ENCODE measurements around the gene RAP1GAP. TPM values are rescaled to one million over a fixed set of nuclear protein-coding genes. Genes with fewer than 3 reads are reported as not detected.

RAP1GAP gene
- total RNA-seq, 1 experiment from 2014 or later, result 13.4 TPM

- no peak for TF ChIP-seq ZFX (IDR thresholded peaks at IDR 0.05)
- no peak for TF ChIP-seq SP1 (IDR thresholded peaks at IDR 0.05; ENCODE audit: low read depth)
- no peak for TF ChIP-seq RAD21 (IDR thresholded peaks at IDR 0.05; ENCODE audit: low read depth)
- TF ChIP-seq EZH2 (IDR thresholded peaks at IDR 0.05), result no peak
- TF ChIP-seq ELF1 (IDR thresholded peaks at IDR 0.05; ENCODE audit: borderline replicate concordance, low read depth), result no peak
- no peak for TF ChIP-seq ZNF274 (IDR thresholded peaks at IDR 0.05; ENCODE audit: low read depth, low read length)
- no peak for TF ChIP-seq YY1 (IDR thresholded peaks at IDR 0.05; ENCODE audit: extremely low read depth, insufficient replicate concordance, low read depth, low read length)
- TF ChIP-seq CEBPB (IDR thresholded peaks at IDR 0.05; ENCODE audit: low read depth), result no peak
- TF ChIP-seq REST (IDR thresholded peaks at IDR 0.05; ENCODE audit: low read depth), result no peak
- no peak for TF ChIP-seq ZBTB33 (IDR thresholded peaks at IDR 0.05; ENCODE audit: extremely low read depth, insufficient replicate concordance, low read length)
- TF ChIP-seq FOSL1 (IDR thresholded peaks at IDR 0.05; ENCODE audit: low read depth), result no peak
- no peak for TF ChIP-seq SIN3A (IDR thresholded peaks at IDR 0.05; ENCODE audit: low read depth)
- no peak for TF ChIP-seq TCF7L2 (IDR thresholded peaks at IDR 0.05; ENCODE audit: borderline replicate concordance, extremely low read depth, insufficient read depth, insufficient read length)
- TF ChIP-seq SRF (IDR thresholded peaks at IDR 0.05; ENCODE audit: low read depth), result no peak
- ChIA-PET POLR2A (no interaction called here), RAD21 (ENCODE audit: low non-redundant PET in 1 of 2, low total read pairs in 2 of 2, uncharacterized antibody in 2 of 2, unreplicated experiment in 2 of 2) (no interaction called here), CTCF (no interaction called here)
- no peaks in the 10 kb centered on the region for H3K9me2 ChIP-seq (ENCODE audit: insufficient read depth)
- H2AFZ ChIP-seq (ENCODE audit: low read depth, low read length, poor library complexity, severe bottlenecking), result no peak overlapping the region
- H3K4me1 ChIP-seq (ENCODE audit: control insufficient read depth in 1 of 2, insufficient read depth in 2 of 2, low read length in 2 of 2), result peaks cover 12 to 27% of the 10 kb centered on the region in 2 experiments; a peak in 3 of 4 replicates
- intact Hi-C loops (cut with micrococcal nuclease), result loop anchor here (5.0 kb wide), 1 partner anchor 340 kb away; no protein-coding TSS in a partner anchor
- no peak overlapping the region for H3K4me2 ChIP-seq (ENCODE audit: low read length)
- H4K20me1 ChIP-seq (ENCODE audit: insufficient read depth), result no peaks in the 10 kb centered on the region
- H3K9ac ChIP-seq (ENCODE audit: low read length), result no peak overlapping the region
- H3K36me3 ChIP-seq (ENCODE audit: control insufficient read depth in 1 of 2, insufficient read depth in 2 of 2, low read length in 2 of 2), result no peaks in the 10 kb centered on the region
- H3K9me3 ChIP-seq (ENCODE audit: control insufficient read depth in 1 of 2, insufficient read depth in 1 of 2, low read depth in 1 of 2, low read length in 2 of 2), result no peaks in the 10 kb centered on the region
- no peaks in the 10 kb centered on the region for H3K79me2 ChIP-seq (ENCODE audit: insufficient read depth, low read length)
- no peak overlapping the region for H3K4me3 ChIP-seq (replicated peaks in 1 of 2; ENCODE audit: low read depth in 1 of 2, low read length in 2 of 2)
- ATAC-seq (no peak), DNase-seq (ENCODE audit: low read depth, low spot score) (no peak)
- H3K27ac ChIP-seq (ENCODE audit: low read depth, low read length), result no peak overlapping the region
- H3K27me3 ChIP-seq (ENCODE audit: insufficient read depth, low read length), result no peaks in the 10 kb centered on the region
- no TSS peak for BruUV-seq (replicated peaks)
Measured at GRCh38 chr1:21572221-21572620, 96.9 kb downstream of the RAP1GAP start.

Data from HCT116 (cell line).